Heart left ventricle (tissue), 16 donors: ENCODE data around the gene MUC6. TPM values are rescaled to one million over a fixed set of nuclear protein-coding genes. Genes with fewer than 3 reads are reported as not detected.

Experiments used
- ATAC-seq, 4 donors: fragments of 200-7000 bp; cut with Tn5 transposase; one replicate each; pipeline ENCODE4 v1.9.1; 2020 to 2022; ENCODE audit warnings: moderate library complexity in 4 of 4, mild to moderate bottlenecking in 3 of 4, moderate number of reproducible peaks in 1 of 4
- DNase-seq, 5 donors: peaks; one replicate each; pipeline ENCODE4 v3.0.0-alpha.2; 2020
- H3K27ac ChIP-seq, 12 donors: fragments of 200-600 bp; sonication (generic) in 4 of 12; one replicate each; pipeline versions ENCODE4 v1.5.0 to v1.8.0; 2016 to 2022; ENCODE audit warnings: mild to moderate bottlenecking in 2 of 12
- H3K27me3 ChIP-seq, 9 donors: fragments of 200-600 bp; sonication (generic) in 2 of 9; one replicate each; pipeline versions ENCODE4 v1.5.1 to v1.8.0; 2016 to 2022; ENCODE audit warnings: mild to moderate bottlenecking in 3 of 9
- H3K36me3 ChIP-seq, 9 donors: fragments of 200-600 bp; sonication (generic) in 2 of 9; one replicate each; pipeline versions ENCODE4 v1.5.0 to v1.8.0; 2018 to 2022; ENCODE audit warnings: mild to moderate bottlenecking in 2 of 9
- H3K4me1 ChIP-seq, 12 donors: fragments of 200-600 bp; sonication (generic) in 4 of 12; one replicate each; pipeline versions ENCODE4 v1.5.0 to v1.8.0; 2016 to 2022; ENCODE audit warnings: mild to moderate bottlenecking in 3 of 12
- H3K4me3 ChIP-seq, 12 donors: fragments of 200-600 bp; sonication (generic) in 4 of 12; one replicate each; pipeline versions ENCODE4 v1.5.0 to v1.8.0; 2017 to 2022; ENCODE audit warnings: mild to moderate bottlenecking in 9 of 12, moderate library complexity in 4 of 12
- H3K9me3 ChIP-seq, 12 donors: fragments of 200-600 bp; sonication (generic) in 4 of 12; one replicate each; pipeline versions ENCODE4 v1.5.0 to v1.8.0; 2016 to 2022; ENCODE audit warnings: mild to moderate bottlenecking in 1 of 12
- POLR2A ChIP-seq, 2 donors: fragments of 450-650 bp; IDR thresholded peaks; one replicate each; pipeline ENCODE4 v1.6.1; 2017; ENCODE audit warnings: antibody characterized with exemption in 2 of 2, mild to moderate bottlenecking in 2 of 2, moderate library complexity in 2 of 2
- WGBS, 4 donors: extraction: QIAGEN DNeasy Blood & Tissue Kit in 2 of 4; methylation state at CpG; one replicate each; pipeline versions ENCODE4 v1.1.5 to v1.1.7; 2013 to 2018; 5-methylcytosine and 5-hydroxymethylcytosine counted together
- intact Hi-C, 10 donors: fragments of 100-400 bp; cut with DNase I; formaldehyde crosslinking; loops; one replicate each; pipeline versions ENCODE4 v1.11.1 to v1.14.2; 2022
- polyA plus RNA-seq, 2 donors: library from polyadenylated mRNA; stranded (reverse); fragments of 200-250 nt; gene quantifications; one replicate each; pipeline ENCODE4 v1.2.3, GENCODE V29; 2013
- total RNA-seq, 9 donors: library from RNA; depleted of rRNA in 2 of 9; stranded (reverse); fragments of >200 nt in 2 of 9; fragmentation: NEBNext Ultra II Directional in 3 of 9; extraction: Animal tissue kit (Norgen Biotek cat#: 25700) in 3 of 9; gene quantifications; one replicate each; pipeline versions ENCODE4 v1.1.0 to v1.2.4, GENCODE V29; 2016 to 2023
- TF ChIP-seq, protein P1 (sequence below), 12 donors: fragments of 200-600 bp; sonication (generic) in 4 of 12; IDR thresholded peaks; one replicate each; pipeline versions ENCODE4 v1.5.0 to v1.8.0; 2018 to 2022; ENCODE audit warnings: antibody characterized with exemption in 12 of 12, mild to moderate bottlenecking in 5 of 12
- donor health status: ischemic (EF 13 %, LVEDD 7.1; RV severe dilation, severe dysfunction).
- donor health status: healthy with polysubstance abuse.
- donor health status: DM: no; HTN: yes; CAD: no.
- donor health status: DM: no; HTN: no; CAD: no.
- donor health status: ischemic (EF 25% LVEDD 6.9; RV normal size, moderate dysfunction).
- donor health status: ischemic (EF 25% LVEDD 5.7; RV mildly dilated, moderate dysfunction).
- donor health status: healthy.
- donor health status: DM: yes; HTN: yes; CAD: no.
- donor health status: ischemic (EF 35%, LVEDD 5.7; RV mildly dilated, moderate dysfunction).
- donor health status: nonischemic (EF 11% LVEDD 7.7; RV severe dilation, severe dysfunction).
- donor health status: DM: yes; HTN: yes; CAD: no.
- donor health status: PGD.
- donor health status: ischemic (EF 29% LVEDD 5.4; RV normal size, mild dysfunction).
- donor health status: nonischemic (EF 23%, LVEDD 6.1; RV moderate dilation, normal function).

MUC6 gene
- total and polyA plus RNA-seq, 11 donors, result 0.04 to 0.06 TPM; not detected in 9

DNA sequence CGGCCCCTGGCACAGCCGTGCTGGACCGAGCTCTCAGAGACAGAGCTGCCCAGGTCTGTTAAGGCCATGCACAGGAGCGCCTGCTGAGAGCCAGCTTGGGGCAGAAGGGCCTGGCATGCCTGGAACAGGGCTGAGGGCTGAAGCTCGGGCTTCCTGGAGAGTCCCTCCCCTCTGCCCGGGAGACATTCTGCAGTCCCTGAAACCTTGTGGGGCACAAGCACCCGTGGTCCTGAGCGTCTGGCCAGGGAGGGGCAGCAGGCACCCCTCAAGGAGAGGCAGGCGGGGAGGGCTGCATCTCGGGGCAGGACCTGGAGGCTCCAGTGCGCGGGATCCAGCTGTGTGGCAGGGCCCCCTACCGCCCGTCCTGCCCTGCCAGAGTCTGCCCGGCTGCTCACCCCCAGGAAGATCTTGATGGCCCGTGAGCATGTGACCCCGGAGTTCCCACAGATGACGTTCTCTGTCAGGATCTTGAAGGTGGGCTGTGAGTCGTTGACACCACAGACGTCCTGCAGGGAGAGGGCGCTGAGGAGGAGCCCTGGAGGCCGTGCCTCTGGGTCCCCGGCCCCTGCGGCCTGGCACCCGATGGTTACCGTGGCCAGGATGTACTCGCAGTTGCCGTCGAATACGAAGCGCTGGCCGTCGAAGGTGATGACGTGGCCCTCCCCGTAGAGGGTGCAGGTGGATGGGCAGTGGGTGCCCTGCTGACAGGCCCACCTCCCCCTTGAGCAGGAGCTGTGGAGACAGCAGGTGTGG, 10.9 kb downstream of the MUC6 start:
- intact Hi-C loops, result no loop called here

DNA sequence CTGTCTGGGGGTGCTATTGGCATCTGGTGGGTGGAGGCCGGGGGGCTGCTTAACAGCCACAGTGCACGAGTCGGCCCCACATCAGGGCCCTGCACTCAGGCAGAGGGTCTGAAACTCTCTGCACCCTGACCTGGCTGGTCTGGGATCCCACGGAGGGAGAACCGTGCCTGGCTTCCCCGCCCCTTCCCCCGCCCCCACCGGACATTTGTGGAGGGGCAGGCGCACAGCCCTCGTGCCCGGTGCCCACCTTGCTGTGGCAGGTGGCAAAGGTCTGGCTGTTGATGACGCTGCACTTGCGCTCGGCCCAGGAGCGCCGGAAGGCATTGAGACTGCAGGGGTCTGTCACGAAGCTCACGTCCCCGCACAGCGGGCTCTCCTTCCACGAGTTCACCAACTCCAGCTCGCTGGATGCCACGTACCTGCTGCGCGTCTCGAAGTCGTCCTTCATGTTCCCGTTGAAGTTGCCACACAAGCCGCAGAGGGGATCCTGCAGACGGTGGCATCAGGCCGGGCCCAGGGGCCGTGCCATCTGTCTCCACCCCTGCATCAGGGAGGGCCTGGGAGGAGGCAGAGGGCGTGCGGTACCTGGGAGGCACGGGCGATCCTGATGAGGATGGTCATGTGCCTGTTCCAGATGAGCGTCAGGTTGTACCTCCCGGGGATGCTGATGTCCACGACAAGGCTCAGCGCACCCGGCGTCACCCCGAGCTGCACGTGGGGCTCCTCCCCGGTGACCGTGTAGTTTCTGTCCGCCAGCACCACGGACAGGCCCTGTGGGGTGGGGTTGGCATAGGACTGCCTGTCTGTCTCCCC, 11.7 kb downstream of the MUC6 start:
- ATAC-seq (no peak), DNase-seq (no peak)
- intact Hi-C loops, result no loop called here
- H3K4me3 ChIP-seq, result no peak overlapping the region
- no peak overlapping the region for H3K27ac ChIP-seq
- no peaks in the 10 kb centered on the region for H3K9me3 ChIP-seq
- 88 to 94% (median 92%) methylated on average over 33 to 48 of the region's 48 CpGs for WGBS, 4 donors
- no peaks in the 10 kb centered on the region for H3K36me3 ChIP-seq
- H3K27me3 ChIP-seq, result no peaks in the 10 kb centered on the region
- no peaks in the 10 kb centered on the region for H3K4me1 ChIP-seq
- TF ChIP-seq POLR2A (IDR thresholded peaks at IDR 0.05), result no peak
- TF ChIP-seq, protein P1, sequence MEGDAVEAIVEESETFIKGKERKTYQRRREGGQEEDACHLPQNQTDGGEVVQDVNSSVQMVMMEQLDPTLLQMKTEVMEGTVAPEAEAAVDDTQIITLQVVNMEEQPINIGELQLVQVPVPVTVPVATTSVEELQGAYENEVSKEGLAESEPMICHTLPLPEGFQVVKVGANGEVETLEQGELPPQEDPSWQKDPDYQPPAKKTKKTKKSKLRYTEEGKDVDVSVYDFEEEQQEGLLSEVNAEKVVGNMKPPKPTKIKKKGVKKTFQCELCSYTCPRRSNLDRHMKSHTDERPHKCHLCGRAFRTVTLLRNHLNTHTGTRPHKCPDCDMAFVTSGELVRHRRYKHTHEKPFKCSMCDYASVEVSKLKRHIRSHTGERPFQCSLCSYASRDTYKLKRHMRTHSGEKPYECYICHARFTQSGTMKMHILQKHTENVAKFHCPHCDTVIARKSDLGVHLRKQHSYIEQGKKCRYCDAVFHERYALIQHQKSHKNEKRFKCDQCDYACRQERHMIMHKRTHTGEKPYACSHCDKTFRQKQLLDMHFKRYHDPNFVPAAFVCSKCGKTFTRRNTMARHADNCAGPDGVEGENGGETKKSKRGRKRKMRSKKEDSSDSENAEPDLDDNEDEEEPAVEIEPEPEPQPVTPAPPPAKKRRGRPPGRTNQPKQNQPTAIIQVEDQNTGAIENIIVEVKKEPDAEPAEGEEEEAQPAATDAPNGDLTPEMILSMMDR (IDR thresholded peaks at IDR 0.05), result no peak

More for the DNA sequence above, 10.9 kb downstream of the MUC6 start:
- DNase-seq, result no peak
- H3K4me3 ChIP-seq, result no peak overlapping the region
- no peak overlapping the region for H3K27ac ChIP-seq
- no peaks in the 10 kb centered on the region for H3K36me3 ChIP-seq
- H3K27me3 ChIP-seq, result no peaks in the 10 kb centered on the region
- H3K9me3 ChIP-seq, result no peaks in the 10 kb centered on the region
- 53 to 74% (median 70%) methylated on average over 3 to 35 of the region's 35 CpGs for WGBS, 4 donors
- ATAC-seq, result no peak
- TF ChIP-seq POLR2A (IDR thresholded peaks at IDR 0.05), result no peak
- TF ChIP-seq, protein P1 (IDR thresholded peaks at IDR 0.05), result no peak
- no peaks in the 10 kb centered on the region for H3K4me1 ChIP-seq

GRCh38 chr11:1023811-1024596, 12.5 kb downstream of the MUC6 start:
- no peak for ATAC-seq
- 96 to 98% (median 96%) methylated on average over 43 to 50 of the region's 50 CpGs for WGBS, 4 donors
- Histone ChIP-seq H3K27ac (no peak overlapping the region), H3K9me3 (no peaks in the 10 kb centered on the region), H3K4me1 (no peaks in the 10 kb centered on the region), H3K27me3 (no peaks in the 10 kb centered on the region), H3K36me3 (no peaks in the 10 kb centered on the region), H3K4me3 (no peak overlapping the region)
- intact Hi-C loops, result no loop called here
- TF ChIP-seq, protein P1 (IDR thresholded peaks at IDR 0.05), result no peak
- TF ChIP-seq POLR2A (IDR thresholded peaks at IDR 0.05), result no peak
- no peak for DNase-seq
